ACC112 (cell line): ENCODE data around the gene OR2J3.
"Not testable (repeated sequence)": the region's sequence is repeated elsewhere in the genome, so short reads cannot be mapped to it uniquely, and the experiment has no call there.

Experiments
- H2AFZ ChIP-seq: fragments of 200-600 bp; sonication (generic); one replicate; pipeline ENCODE4 v1.6.0; 2017; ENCODE audit warnings: antibody characterized with exemption, low read length; ENCODE audit not compliant: unreplicated experiment
- H3K27ac ChIP-seq: fragments of 200-600 bp; sonication (generic); 2 replicates; pipeline ENCODE4 v1.5.1; 2014; ENCODE audit warnings: low read depth, mild to moderate bottlenecking, antibody characterized with exemption, low read length, moderate library complexity
- H3K27me3 ChIP-seq: fragments of 200-600 bp; sonication (generic); 2 replicates; pipeline ENCODE4 v1.6.1; 2014; ENCODE audit warnings: mild to moderate bottlenecking, antibody characterized with exemption, low read length, moderate library complexity, mixed read lengths; ENCODE audit not compliant: insufficient read depth
- H3K36me3 ChIP-seq: fragments of 200-600 bp; sonication (generic); 2 replicates; pipeline ENCODE4 v1.6.1; 2016; ENCODE audit warnings: mild to moderate bottlenecking, antibody characterized with exemption, low read length, moderate library complexity, mixed read lengths; ENCODE audit not compliant: insufficient read depth
- H3K4me1 ChIP-seq: fragments of 200-600 bp; sonication (generic); one replicate; pipeline ENCODE4 v1.6.1; 2016; ENCODE audit warnings: low read length, mixed read lengths; ENCODE audit not compliant: insufficient read depth, unreplicated experiment, control insufficient read depth
- H3K4me3 ChIP-seq: fragments of 200-600 bp; sonication (generic); 2 replicates; pipeline ENCODE4 v1.5.1; 2014; ENCODE audit warnings: mild to moderate bottlenecking, low read depth, low read length
- H3K79me2 ChIP-seq: fragments of 200-600 bp; sonication (generic); one replicate; pipeline ENCODE4 v1.6.0; 2016; ENCODE audit warnings: low read length; ENCODE audit not compliant: control insufficient read depth, unreplicated experiment, insufficient read depth

OR2J3 gene

DNA sequence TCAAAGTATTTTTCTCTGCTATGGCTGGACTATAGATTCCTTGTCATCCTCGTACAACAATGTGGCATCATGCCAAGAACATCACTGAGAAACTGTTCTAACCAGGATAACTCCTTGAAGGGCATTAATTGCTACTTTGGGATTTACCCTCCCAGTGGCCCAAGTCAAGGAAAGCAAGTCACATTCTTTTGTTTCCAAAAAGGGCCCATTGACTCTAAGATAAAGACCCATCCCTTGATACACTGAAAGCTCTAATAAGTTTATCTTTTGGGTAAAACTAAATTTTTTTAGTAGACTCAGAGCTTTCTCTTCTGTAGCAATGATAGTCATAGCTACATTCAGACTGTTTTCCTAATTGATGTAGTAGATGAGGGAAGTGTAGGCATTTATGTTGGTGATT is at the start of gene OR2J3:
OR2J3 (plus strand) TSS at position 301 of the 400 bp plus-strand sequence. CDS start 3,833 bp downstream, outside the sequence.
- no peaks in the 10 kb centered on the region for H3K4me1 ChIP-seq
- no peak within 1 kb of the TSS for H3K27ac ChIP-seq
- H3K36me3 ChIP-seq = no peaks in the 10 kb centered on the region
- no peak within 1 kb of the TSS for H2AFZ ChIP-seq
- no peaks in the 10 kb centered on the region for H3K79me2 ChIP-seq
- no peak within 1 kb of the TSS for H3K4me3 ChIP-seq
- H3K27me3 ChIP-seq = peaks cover 3% of the 10 kb centered on the region; the same call in 1 of the 2 replicates

DNA sequence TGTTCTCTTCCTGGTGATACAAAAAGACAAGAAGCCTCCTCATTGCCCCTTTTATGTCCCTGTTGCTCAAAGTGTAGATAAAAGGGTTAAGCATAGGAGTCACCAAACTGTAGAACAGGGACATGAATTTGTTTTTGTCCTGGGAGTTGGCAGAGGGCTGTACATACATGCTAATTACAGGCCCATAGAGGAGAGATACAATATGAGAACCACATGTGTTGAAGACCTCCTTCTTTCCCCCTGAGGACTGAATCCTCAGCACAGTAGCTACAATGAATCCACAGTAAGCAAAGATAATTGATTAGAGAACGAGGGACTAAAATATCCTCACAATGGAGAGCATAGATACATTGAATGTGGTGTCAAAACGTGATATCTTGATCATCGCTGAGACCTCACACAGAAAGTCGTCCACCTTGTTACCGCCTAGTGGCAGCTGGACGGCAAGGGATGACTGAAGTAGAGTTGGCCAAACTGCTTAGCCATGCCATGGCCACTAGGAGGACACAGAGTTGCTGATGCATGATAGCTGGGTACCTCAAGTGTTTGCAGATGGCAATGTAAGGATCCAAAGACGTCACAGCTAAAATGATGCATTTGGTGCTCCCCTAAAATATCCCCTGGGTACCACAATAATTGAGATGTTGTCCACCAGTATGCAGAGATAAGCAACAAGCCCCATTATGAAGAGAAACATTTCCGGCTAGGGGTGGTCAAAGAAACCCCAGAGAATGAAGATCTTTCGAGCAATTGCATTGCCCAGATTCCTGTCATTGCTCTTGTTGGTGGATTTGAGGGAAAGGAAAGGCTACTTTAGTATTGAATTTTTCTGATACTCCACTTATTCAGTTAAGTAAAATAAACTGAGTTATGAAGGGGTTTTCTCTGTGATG is 35.8 kb upstream of the OR2J3 start:
- no peaks in the 10 kb centered on the region for H3K36me3 ChIP-seq
- peaks cover 29% of the 10 kb centered on the region for H3K27me3 ChIP-seq
- H3K79me2 ChIP-seq = no peaks in the 10 kb centered on the region
- no peak overlapping the region for H3K4me3 ChIP-seq
- H2AFZ ChIP-seq = no peak overlapping the region
- H3K27ac ChIP-seq = no peak overlapping the region
- no peaks in the 10 kb centered on the region for H3K4me1 ChIP-seq

DNA sequence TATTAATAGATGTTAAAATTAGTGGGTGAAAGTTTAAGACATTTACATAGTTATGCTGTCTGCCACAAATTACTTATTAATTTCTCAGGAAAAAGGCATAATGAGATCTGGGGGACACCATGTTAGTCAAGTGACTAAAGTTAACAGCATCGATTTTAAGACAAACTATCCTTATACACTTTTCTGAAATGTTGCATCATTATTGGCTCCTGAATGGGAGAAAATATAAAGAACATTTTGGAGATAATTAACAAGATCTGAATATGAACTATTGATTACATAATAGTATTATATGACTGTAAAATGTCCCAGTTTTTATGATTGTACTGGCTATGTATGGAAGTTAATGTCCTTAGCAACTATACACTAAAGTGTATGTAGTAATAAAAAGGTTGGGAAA is 28.7 kb upstream of the OR2J3 start:
- H3K36me3 ChIP-seq = no peaks in the 10 kb centered on the region
- no peak overlapping the region for H3K27ac ChIP-seq
- H3K27me3 ChIP-seq = peaks cover 17% of the 10 kb centered on the region
- no peak overlapping the region for H2AFZ ChIP-seq
- no peaks in the 10 kb centered on the region for H3K79me2 ChIP-seq
- H3K4me3 ChIP-seq = no peak overlapping the region
- H3K4me1 ChIP-seq = no peaks in the 10 kb centered on the region

DNA sequence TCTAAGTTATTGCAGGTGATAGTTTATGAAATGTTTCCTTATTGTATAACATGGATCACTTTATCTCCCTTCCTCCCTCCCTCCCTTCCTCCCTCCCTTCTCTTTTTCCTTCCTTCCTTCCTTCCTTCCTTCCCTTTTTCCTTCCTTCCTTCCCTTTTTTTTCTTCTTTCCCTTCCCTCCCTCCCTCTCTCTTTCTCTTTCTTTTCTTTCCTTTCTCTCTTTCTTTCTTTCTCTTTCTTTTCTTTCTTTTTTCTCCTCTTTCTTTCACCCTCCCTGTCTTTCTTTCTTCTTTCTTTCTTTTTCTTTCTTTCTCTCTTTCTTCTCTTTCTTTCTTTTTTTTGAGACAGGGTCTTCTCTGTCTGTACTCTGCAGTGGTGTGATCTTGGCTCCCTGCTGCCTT is 26.5 kb upstream of the OR2J3 start:
- no peaks in the 10 kb centered on the region for H3K4me1 ChIP-seq
- H3K27ac ChIP-seq = no peak overlapping the region
- H3K36me3 ChIP-seq = no peaks in the 10 kb centered on the region
- H2AFZ ChIP-seq = no peak overlapping the region
- H3K27me3 ChIP-seq = peaks cover 3% of the 10 kb centered on the region; the same call in 1 of the 2 replicates
- no peak overlapping the region for H3K4me3 ChIP-seq
- no peaks in the 10 kb centered on the region for H3K79me2 ChIP-seq

DNA sequence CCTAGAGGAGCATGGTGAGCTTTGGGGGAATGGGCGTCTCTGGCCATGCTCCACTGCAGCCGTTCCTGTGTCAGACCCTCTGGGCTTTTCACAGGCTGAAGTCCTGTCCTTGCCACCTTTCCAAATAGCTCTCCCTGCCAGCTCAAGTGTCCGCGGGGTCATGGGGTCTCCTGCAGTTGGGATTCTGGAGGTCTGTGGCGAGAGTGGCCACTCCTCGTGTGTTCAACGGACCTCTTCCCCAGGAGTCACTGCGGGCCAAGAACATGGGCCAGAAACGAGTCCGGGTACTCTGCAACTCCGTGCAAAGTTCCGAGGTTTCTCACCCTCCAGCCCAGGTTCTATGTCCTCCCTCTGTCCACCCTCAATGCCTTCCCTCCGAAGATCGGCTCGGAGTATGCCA is 25.4 kb upstream of the OR2J3 start:
- Histone ChIP-seq H3K4me1 (no peaks in the 10 kb centered on the region), H3K27ac (no peak overlapping the region), H3K36me3 (no peaks in the 10 kb centered on the region), H3K4me3 (no peak overlapping the region), H3K79me2 (no peaks in the 10 kb centered on the region), H3K27me3 (no peaks in the 10 kb centered on the region), H2AFZ (no peak overlapping the region)

DNA sequence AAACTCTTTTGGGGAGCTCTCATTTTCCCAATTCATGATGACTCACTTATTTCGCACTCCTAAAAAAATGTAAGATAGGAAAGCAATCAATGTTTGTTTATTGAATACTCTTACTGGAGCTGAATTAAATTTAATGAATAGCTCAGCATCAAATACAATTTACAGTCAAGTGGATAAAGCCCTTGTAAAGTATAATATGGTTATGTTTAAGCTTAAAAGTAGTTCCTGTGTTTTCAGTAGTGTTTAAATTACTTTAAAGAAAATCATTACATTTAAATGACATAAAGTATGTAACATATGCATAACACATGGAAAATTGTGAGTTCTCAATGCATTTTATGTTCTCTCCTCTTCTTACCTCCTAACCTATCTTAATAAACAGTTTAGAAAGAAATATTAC is 20.6 kb upstream of the OR2J3 start, which contains the start of gene OR2B3:
OR2B3 (minus strand) TSS at position 101 of the 400 bp plus-strand sequence; CDS start at position 36, 65 bp downstream.
- no peaks in the 10 kb centered on the region for H3K36me3 ChIP-seq
- no peaks in the 10 kb centered on the region for H3K79me2 ChIP-seq
- H2AFZ ChIP-seq = no peak within 1 kb of the TSS
- H3K4me1 ChIP-seq = no peaks in the 10 kb centered on the region
- H3K27ac ChIP-seq = no peak within 1 kb of the TSS
- H3K4me3 ChIP-seq = no peak within 1 kb of the TSS
- no peaks in the 10 kb centered on the region; the same call in 1 of the 2 replicates for H3K27me3 ChIP-seq

DNA sequence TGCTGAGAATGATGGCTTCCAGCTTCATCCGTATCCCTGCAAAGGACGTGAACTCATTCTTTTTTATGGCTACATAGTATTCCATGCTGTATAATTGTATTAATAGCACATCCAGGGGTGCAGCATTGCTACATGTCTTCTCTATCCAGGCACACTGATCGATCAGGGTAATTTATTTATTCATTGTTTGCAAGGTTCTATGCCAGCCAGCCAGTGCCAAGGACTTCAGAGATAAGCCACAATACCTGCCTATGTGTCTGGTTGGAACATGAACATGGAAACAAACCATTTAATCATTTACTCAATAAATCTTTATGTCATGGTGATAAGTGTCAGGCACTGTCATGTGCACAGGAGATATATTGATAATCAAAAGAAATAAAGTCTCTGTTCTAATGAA is 14.9 kb upstream of the OR2J3 start:
- Histone ChIP-seq H3K79me2 (no peaks in the 10 kb centered on the region), H3K27ac (no peak overlapping the region), H3K27me3 (no peaks in the 10 kb centered on the region; the same call in 1 of the 2 replicates), H3K4me1 (no peaks in the 10 kb centered on the region), H3K36me3 (no peaks in the 10 kb centered on the region), H2AFZ (no peak overlapping the region), H3K4me3 (no peak overlapping the region)

DNA sequence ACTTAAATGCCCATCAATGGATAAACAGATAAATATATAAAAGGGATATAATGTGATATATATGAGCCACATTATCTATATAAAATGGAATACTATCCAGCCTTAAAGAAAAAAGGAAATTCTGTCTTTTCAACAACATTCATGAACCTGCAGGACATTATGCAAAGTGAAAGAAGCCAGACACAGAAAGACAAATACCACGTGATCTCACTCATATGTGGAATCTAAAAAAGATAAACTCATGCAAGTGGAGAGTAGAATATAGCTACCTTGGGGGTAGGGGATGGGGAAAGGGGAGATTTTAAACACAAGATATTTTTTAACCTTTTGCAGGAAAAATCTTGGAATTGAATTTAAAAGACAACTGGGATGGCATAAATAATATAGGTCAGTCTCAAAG is 10.1 kb upstream of the OR2J3 start:
- Histone ChIP-seq H2AFZ (no peak overlapping the region), H3K27me3 (no peaks in the 10 kb centered on the region), H3K4me3 (no peak overlapping the region), H3K4me1 (no peaks in the 10 kb centered on the region), H3K27ac (no peak overlapping the region), H3K79me2 (no peaks in the 10 kb centered on the region), H3K36me3 (no peaks in the 10 kb centered on the region)

DNA sequence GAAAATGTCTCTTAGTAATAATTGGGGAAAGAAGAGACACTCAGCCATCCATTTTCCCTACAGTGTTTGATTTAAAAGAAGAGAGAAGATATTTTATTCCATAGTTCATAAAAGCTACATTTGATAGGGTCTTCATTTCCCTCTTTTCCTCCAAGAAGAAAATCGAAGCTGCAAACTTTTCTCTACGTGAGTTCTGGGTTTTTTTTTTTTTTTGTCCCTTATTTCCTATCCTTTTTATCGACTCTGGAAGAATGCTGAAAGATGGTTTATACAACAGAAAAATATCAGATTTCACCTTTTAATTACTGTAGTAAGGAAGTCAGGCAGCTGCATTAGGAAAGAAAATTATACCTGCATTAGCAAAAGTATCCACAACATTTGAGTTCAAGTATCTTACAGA is 8.7 kb upstream of the OR2J3 start, which contains the start of gene OR2J1:
OR2J1 (plus strand) TSS at position 301 of the 400 bp plus-strand sequence. CDS start 1,453 bp downstream, outside the sequence.
- Histone ChIP-seq H2AFZ (no peak within 1 kb of the TSS), H3K36me3 (no peaks in the 10 kb centered on the region), H3K79me2 (no peaks in the 10 kb centered on the region), H3K4me3 (no peak within 1 kb of the TSS), H3K27me3 (peaks cover under 1% of the 10 kb centered on the region; the same call in 1 of the 2 replicates), H3K4me1 (no peaks in the 10 kb centered on the region), H3K27ac (no peak within 1 kb of the TSS)

DNA sequence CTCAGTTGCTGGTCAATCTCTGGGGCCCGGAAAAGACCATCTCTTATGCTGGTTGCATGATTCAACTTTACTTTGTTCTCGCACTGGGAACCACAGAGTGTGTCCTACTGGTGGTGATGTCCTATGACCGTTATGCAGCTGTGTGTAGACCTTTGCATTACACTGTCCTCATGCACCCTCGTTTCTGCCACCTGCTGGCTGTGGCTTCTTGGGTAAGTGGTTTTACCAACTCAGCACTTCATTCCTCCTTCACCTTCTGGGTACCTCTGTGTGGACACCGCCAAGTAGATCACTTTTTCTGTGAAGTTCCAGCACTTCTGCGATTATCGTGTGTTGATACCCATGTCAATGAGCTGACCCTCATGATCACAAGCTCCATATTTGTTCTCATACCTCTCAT is 4.3 kb downstream of the OR2J3 start:
- Histone ChIP-seq H3K4me1 (no peaks in the 10 kb centered on the region), H3K27ac (no peak overlapping the region), H3K36me3 (no peaks in the 10 kb centered on the region), H2AFZ (no peak overlapping the region), H3K4me3 (no peak overlapping the region), H3K79me2 (no peaks in the 10 kb centered on the region), H3K27me3 (no peaks in the 10 kb centered on the region)

DNA sequence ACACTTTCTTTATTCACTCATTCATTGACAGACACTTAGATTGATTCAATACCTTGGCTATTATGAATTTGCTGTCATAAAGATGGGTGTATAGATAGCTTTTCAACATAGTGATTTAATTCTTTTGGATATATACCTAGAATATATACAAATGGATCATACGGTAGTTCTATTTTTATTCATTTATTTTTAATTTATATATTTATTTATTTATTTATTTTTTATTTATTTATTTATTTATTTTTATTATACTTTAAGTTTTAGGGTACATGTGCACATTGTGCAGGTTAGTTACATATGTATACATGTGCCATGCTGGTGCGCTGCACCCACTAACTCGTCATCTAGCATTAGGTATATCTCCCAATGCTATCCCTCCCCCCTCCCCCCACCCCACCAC is 7.1 kb downstream of the OR2J3 start:
- not testable (repeated sequence) for H3K4me1 ChIP-seq, H3K36me3 ChIP-seq, H3K79me2 ChIP-seq, H3K4me3 ChIP-seq, H2AFZ ChIP-seq, H3K27ac ChIP-seq, H3K27me3 ChIP-seq
